Measurements from ENCODE around the gene SAMD3.

DNA sequence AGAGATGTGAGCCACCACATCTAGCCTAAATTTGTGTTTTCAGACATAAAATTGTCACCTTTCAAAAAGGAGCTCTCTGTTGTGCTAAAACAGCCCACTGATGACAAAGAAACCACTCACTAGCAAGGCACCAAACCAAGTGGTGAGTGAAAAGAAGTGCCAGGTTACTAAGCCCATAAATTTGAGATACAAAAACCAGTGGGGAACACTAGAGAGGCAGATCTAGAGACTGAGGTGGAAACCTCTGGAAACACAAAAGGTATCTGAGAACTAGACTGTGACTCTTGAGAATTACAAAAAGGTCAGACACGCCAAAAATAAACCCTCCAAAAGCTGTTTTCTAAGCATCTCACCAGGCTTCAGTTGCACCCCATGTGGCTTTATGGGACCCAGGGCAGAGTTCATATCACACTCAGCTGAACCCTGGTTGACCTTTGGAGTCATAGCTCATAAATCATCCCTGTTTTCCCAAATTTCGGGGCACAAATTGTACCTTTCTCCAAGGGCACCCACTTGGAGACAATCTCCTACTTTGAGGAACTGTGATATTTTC, 24.2 kb downstream of the SAMD3 start:
- TF ChIP-seq, protein P1, sequence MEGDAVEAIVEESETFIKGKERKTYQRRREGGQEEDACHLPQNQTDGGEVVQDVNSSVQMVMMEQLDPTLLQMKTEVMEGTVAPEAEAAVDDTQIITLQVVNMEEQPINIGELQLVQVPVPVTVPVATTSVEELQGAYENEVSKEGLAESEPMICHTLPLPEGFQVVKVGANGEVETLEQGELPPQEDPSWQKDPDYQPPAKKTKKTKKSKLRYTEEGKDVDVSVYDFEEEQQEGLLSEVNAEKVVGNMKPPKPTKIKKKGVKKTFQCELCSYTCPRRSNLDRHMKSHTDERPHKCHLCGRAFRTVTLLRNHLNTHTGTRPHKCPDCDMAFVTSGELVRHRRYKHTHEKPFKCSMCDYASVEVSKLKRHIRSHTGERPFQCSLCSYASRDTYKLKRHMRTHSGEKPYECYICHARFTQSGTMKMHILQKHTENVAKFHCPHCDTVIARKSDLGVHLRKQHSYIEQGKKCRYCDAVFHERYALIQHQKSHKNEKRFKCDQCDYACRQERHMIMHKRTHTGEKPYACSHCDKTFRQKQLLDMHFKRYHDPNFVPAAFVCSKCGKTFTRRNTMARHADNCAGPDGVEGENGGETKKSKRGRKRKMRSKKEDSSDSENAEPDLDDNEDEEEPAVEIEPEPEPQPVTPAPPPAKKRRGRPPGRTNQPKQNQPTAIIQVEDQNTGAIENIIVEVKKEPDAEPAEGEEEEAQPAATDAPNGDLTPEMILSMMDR (IDR thresholded peaks at IDR 0.05) = no peak
- no peak for TF ChIP-seq POLR2A (IDR thresholded peaks at IDR 0.05)
